ENCODE measurements around the gene CCR2.
"Not testable (repeated sequence)": the region's sequence is repeated elsewhere in the genome, so short reads cannot be mapped to it uniquely, and the experiment has no call there.

CCR2 gene

GRCh38 chr3:46381625-46382024 is 27.7 kb downstream of the CCR2 start:
- no peak for DNase-seq

GRCh38 chr3:46383211-46383950 is 29.5 kb downstream of the CCR2 start:
- no peak for DNase-seq

DNA sequence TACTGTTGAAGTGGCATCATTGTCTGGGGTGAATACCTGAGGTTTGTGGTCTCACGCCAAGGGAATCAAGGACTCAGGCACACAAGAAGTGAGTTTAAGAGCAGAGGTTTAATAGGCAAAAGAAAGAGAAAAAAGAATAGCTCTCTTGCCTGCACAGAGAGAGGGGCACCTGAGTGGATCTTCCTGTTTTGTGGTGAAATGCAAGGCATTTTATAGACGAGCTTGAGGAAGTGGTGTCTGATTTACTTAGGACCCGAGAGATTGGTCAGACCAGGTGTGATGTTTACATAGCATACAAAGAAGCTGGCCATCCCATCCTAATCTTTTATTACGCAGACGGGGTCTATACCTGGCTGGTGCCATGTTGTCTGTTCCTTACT is 30.0 kb downstream of the CCR2 start:
- DNase-seq, result no peak

DNA sequence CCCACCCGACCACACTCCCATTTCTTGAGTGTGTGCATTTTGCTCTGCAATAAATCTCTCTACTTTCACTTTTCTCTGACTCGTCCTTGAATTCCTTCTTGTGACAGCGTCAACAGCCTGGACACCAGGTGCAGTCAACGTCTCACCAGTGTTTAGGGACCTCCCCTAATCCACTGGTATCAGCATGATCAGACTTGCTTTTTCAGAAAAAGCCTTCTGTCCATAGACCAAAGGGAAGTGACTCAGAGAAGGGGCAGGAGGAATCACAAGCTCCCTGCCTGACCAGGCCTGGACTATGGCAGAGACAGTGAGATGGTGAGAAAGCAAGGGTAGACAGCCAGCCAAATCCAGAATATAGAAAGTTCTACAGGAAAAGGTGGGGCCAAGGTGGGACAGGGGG is 32.3 kb downstream of the CCR2 start:
- no peak for DNase-seq

DNA sequence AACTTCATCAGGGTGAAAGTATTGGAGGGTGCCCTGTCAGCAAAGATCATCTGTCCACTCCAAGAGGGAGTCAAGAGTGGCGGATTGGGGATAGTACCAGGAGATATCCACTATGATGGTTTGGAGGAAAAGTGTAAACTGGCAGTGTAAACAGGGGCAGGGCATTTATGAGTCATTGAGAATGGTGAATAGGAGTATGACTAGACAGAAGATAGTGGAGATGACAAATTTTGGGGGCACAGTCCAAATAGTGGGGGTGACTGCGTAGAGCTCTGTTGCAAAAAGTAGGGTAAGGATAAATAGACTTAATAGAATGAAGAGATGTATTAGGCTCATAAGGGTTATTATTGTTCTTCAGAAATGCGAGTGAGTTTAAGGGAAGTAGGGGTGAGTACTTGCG is 34.9 kb downstream of the CCR2 start:
- DNase-seq, result not testable (repeated sequence)

DNA sequence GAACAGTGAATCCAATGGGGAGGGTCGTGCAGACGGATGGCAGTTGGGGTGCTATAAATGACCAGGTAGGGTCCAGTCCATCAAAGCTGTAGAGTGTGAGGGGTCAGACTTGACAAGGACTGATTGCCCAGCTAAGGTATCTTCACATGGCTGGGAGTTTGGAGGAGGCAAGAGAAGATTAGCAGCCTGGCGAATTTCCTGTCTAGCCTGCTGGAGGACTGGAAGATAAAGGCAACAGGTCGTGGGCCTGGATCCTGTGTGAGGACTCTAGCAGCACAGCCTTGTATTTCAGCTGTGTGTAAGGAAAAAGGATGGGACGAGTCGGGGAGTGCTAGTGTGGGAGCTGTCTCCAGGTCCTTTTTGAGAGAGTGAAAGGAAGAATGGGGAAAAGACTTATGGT is 35.4 kb downstream of the CCR2 start:
- DNase-seq, result no peak

GRCh38 chr3:46391526-46391925 is 37.6 kb downstream of the CCR2 start:
- not testable (repeated sequence) for DNase-seq

DNA sequence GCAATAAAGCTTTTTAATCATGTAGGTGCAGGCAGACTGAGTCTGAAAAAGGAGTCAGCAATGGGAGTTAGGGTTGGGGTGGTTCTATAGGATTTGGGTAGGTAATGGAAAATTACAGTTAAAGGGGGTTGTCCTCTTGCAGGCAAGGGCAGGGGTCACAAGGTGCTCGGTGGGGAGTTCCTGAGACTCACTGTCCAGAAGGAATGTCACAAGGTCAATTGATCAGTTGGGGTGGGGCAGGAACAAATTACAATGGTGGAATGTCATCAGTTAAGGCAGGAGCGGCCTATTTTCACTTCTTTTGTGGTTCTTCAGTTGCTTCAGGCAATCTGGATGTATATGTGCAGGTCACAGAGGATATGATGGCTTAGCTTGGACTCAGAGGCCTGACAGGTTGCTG is 39.1 kb downstream of the CCR2 start:
- DNase-seq, result no peak

GRCh38 chr3:46393554-46394434 is 39.9 kb downstream of the CCR2 start:
- no peak for DNase-seq

DNA sequence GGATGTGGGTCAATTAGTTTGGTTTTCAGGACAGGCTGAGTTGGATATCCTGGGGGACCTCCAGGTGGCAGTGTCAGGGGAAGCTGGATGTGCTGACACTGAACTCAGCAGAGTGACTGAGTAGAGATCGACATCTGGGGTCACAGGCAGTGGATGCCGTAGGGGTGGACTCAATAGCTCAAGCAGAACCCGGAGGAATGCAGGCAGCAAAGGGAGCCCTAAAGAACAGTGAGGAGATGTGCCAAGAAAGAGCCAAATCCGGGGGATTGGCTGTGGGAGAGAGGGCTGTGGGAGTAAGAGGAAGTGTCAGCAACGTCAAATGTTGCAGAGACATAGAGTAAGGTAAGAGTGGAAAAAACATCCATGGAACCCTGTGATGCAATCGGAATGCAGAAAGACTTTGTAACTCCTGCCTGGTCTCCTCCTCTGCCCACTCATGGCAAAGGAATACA is 41.3 kb downstream of the CCR2 start:
- no peak for DNase-seq

GRCh38 chr3:46395766-46396530 is 42.0 kb downstream of the CCR2 start:
- no peak for DNase-seq

DNA sequence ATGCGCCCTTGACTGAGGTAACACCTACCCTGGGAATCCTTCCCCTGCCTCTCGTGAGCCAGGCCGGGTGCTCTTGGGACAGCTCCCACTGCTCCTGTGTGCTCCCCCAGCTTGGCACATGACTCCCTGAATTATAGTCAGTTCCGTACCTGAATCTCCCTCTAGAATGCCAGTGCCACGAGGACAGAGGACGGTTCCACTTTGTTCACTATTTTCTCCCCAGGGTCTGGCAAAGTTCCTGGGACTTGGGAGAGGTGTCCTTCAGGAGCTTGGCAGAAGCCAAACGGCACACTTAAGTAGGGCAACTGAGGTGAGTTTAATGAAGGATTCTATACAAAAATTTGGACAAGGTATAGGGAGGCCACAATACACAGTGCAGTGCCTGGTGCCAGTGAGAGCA is 43.2 kb downstream of the CCR2 start:
- DNase-seq, result no peak

DNA sequence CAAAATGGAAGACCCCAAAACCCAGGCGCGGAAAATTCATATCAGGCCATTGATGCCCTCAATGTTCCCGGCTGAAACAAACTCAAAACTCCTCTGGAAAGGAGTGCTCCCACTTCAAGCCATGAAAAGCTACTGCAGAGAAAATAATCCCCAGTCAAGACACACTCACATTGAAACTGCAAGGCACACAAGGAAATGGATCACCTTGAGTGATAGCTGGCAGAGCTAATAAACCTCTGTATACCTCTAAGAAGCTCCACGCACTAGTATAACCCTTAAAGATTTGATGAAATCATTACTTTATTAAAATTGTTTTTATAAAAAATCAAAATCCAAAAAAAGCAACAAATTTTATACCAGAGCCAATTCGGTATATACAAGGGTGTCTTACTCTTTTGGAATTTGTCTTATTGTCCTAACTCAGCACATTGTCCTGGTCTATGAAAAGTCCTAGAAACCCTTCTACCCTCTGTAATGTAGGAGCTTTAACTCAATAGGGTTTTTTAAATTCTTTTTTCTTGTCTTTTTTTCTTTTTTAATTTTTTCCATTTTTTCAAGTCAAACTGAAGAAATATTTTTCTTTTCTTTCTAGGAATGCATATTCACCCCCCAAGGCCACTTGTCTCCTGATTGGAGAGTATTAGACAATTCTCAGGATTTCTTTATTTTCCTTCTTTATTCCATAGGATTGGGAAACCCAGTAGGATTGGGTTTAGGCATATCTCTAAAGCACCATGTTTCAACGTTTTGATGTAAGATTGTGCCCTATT is 44.5 kb downstream of the CCR2 start:
- no peak for DNase-seq

- no peak for DNase-seq
These were observed 45.2 kb downstream of the CCR2 start for GRCh38 chr3:46399098-46399497.

- no peak for DNase-seq
These were observed 45.6 kb downstream of the CCR2 start for GRCh38 chr3:46399557-46399956.

GRCh38 chr3:46400000-46400734 is 46.3 kb downstream of the CCR2 start:
- DNase-seq, result no peak

DNA sequence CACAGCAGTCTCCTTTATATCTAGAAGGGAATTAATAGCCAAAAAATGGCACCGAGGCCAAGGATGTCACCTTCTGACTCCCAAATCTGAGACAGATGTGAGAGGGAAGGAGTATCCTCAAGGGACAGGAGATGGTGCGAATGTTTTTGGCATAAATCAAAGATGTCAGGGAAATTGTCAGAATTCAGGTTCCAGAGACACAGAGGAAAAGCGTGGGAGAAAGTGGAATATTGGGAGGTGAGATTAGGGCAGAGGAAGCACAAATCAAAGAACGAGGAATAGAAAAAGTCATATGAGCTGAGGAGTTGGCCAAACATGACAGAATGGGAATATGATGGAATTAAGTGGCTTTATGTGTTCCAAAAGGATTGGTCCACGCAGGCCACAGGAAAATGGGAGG is 46.9 kb downstream of the CCR2 start:
- no peak for DNase-seq

- no peak for DNase-seq
These were observed 47.7 kb downstream of the CCR2 start for GRCh38 chr3:46401579-46401978.

- not testable (repeated sequence) for DNase-seq
These were observed 49.0 kb downstream of the CCR2 start for GRCh38 chr3:46402902-46403301.

- DNase-seq, result no peak
These were observed 51.5 kb downstream of the CCR2 start for GRCh38 chr3:46405301-46406019.

GRCh38 chr3:46406443-46406787 is 52.5 kb downstream of the CCR2 start:
- DNase-seq, result no peak

Measured in NCI-H446 (cell line).